T1000 (cell line): Measurements from ENCODE around the gene TEX54.
A peak's percentile ranks its signal among the peaks of the same experiment; 100 is the strongest.

Experiments
- DNase-seq: peaks from one replicate; lab custom pipeline; 2025; ENCODE audit warnings: mixed read lengths; lab: John Stamatoyannopoulos, UW

Gene TEX54

GRCh38 chr11:62788991-62789390 is 43.6 kb downstream of the TEX54 start:
- no peak for DNase-seq

GRCh38 chr11:62787005-62787759 is 45.5 kb downstream of the TEX54 start, which contains the start of gene TMEM179B:
Gene TMEM179B, plus strand, starts transcription at chr11:62787402. Its CDS starts 30 bp downstream, at chr11:62787432.
- DNase-seq, result peak; percentile 97

- DNase-seq, result peak; percentile 80
Measured at GRCh38 chr11:62786318-62787004, 46.2 kb downstream of the TEX54 start.

GRCh38 chr11:62782753-62783152 is 49.9 kb downstream of the TEX54 start:
- no peak for DNase-seq
